Panc1 (cell line): Measurements from ENCODE around the gene CWF19L2. TPM values are rescaled to one million over a fixed set of nuclear protein-coding genes. Genes with fewer than 3 reads are reported as not detected.

Source experiments
- ATAC-seq: fragments of 200-7000 bp; cut with Tn5 transposase; 2 replicates; pipeline ENCODE4 v1.9.1; 2020; ENCODE audit warnings: mild to moderate bottlenecking, moderate library complexity
- BruUV-seq: library from RNA; stranded (reverse); fragments of 400-500 nt; replicated peaks from 2 replicates; lab custom pipeline; 2021; lab: Mats Ljungman, UMichigan
- CTCF ChIA-PET: fragments of 300-600 bp; sonication (Branson Sonifier 250); formaldehyde crosslinking; loops from one replicate; lab custom pipeline; 2022; ENCODE audit warnings: antibody characterized with exemption; lab: Charles Lee
- POLR2A ChIA-PET: fragments of 300-600 bp; sonication (Branson Sonifier 250); formaldehyde crosslinking; loops from one replicate; lab custom pipeline; 2022; ENCODE audit warnings: antibody characterized with exemption; lab: Charles Lee
- DNase-seq: peaks from one replicate; pipeline ENCODE4 v3.0.0-alpha.2; 2010; ENCODE audit warnings: low read depth, low spot score
- H3K27ac ChIP-seq: 2 replicates; pipeline ENCODE4 v1.5.1; 2011; ENCODE audit warnings: mild to moderate bottlenecking, low read length, inconsistent platforms
- H3K27me3 ChIP-seq: fragments of 200-500 bp; sonication (Bioruptor generic); 2 replicates; pipeline ENCODE4 v1.6.0; 2014; ENCODE audit warnings: low read length, inconsistent platforms; ENCODE audit not compliant: control insufficient read depth, insufficient read depth
- H3K36me3 ChIP-seq: fragments of 200-500 bp; sonication (Bioruptor generic); 2 replicates; pipeline ENCODE4 v1.5.1; 2014; ENCODE audit warnings: inconsistent platforms, mild to moderate bottlenecking, low read length, moderate library complexity; ENCODE audit not compliant: control insufficient read depth, insufficient read depth
- H3K4me1 ChIP-seq: 2 replicates; pipeline ENCODE4 v1.5.1; 2011; ENCODE audit warnings: inconsistent platforms, mild to moderate bottlenecking, low read length, moderate library complexity; ENCODE audit not compliant: control insufficient read depth, insufficient read depth
- H3K4me3 ChIP-seq, 2 experiments: 2 replicates each; pipeline ENCODE4 v1.5.1; 2011 to 2012; ENCODE audit warnings: low read depth in 2 of 2, low read length in 2 of 2, mild to moderate bottlenecking in 2 of 2, inconsistent platforms in 1 of 2, moderate library complexity in 1 of 2
- H3K9me3 ChIP-seq: fragments of 200-500 bp; sonication (Bioruptor generic); 2 replicates; pipeline ENCODE4 v1.5.1; 2014; ENCODE audit warnings: low read depth, mild to moderate bottlenecking, inconsistent platforms, low read length, moderate library complexity; ENCODE audit not compliant: control insufficient read depth, insufficient read depth
- POLR2AphosphoS5 ChIP-seq: IDR thresholded peaks from 2 replicates; pipeline ENCODE4 v1.6.1; 2012; ENCODE audit warnings: mild to moderate bottlenecking, low read depth, low read length, moderate library complexity
- REST ChIP-seq, 2 experiments: IDR thresholded peaks; 2 replicates each; pipeline ENCODE4 v1.6.1; 2011 to 2012; ENCODE audit warnings: low read depth in 2 of 2, control low read depth in 1 of 2, low read length in 1 of 2, mild to moderate bottlenecking in 1 of 2, moderate library complexity in 1 of 2; ENCODE audit not compliant: insufficient read depth in 1 of 2
- SIN3A ChIP-seq: IDR thresholded peaks from 2 replicates; pipeline ENCODE4 v1.6.1; 2012; ENCODE audit warnings: low read depth, mild to moderate bottlenecking, low read length, moderate library complexity, borderline replicate concordance; ENCODE audit not compliant: insufficient read depth
- TCF7L2 ChIP-seq: IDR thresholded peaks from 2 replicates; pipeline ENCODE4 v1.6.1; 2011; ENCODE audit warnings: mild to moderate bottlenecking, low read depth, low read length, inconsistent platforms
- in situ Hi-C: cut with HindIII; loops from 2 replicates; pipeline ENCODE4 v1.10.0; 2016; ENCODE audit warnings: low sequenced_read_pairs, low pct_unique_long_range_greater_than_20kb
- intact Hi-C: fragments of 100-400 bp; cut with micrococcal nuclease; formaldehyde crosslinking; loops from one replicate; pipeline ENCODE4 v1.10.0; 2022; ENCODE audit not compliant: unreplicated experiment
- total RNA-seq: library from RNA; stranded (reverse); gene quantifications from one replicate; pipeline ENCODE4 v1.2.1, GENCODE V29; 2021; ENCODE audit not compliant: unreplicated experiment
- TF ChIP-seq, protein P1 (sequence below): fragments of 450-650 bp; IDR thresholded peaks from 2 replicates; pipeline ENCODE4 v1.5.1; 2017; ENCODE audit warnings: mild to moderate bottlenecking

Gene CWF19L2
- total RNA-seq, 1 experiment from 2014 or later: 11.1 TPM

DNA sequence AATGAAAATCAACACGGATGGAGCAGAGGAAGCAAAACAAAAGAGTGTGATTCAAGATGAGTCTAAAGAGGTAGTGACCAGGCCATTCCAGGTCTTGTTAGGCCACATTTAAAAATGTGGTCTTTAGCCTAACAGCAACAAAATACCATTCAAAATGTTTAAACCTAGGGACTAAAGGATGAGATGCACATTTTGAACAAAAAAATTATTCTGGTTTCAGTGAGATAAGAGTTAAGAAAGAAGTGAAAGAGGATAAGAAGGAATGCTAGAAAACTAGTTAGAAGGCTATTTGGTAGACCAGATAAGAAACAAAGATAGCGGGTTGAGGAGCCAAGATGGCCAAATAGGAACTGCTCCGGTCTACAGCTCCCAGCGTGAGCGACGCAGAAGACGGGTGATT lies 85.2 kb downstream of the CWF19L2 start:
- DNase-seq (no peak), ATAC-seq (no peak)
- Histone ChIP-seq H3K9me3 (no peaks in the 10 kb centered on the region), H3K4me1 (no peaks in the 10 kb centered on the region; the same call in 1 of the 2 replicates), H3K4me3 (no peak overlapping the region), H3K27me3 (no peaks in the 10 kb centered on the region), H3K36me3 (no peaks in the 10 kb centered on the region), H3K27ac (no peak overlapping the region)
- CTCF ChIA-PET: no interaction called here
- POLR2A ChIA-PET: no interaction called here
- TF ChIP-seq REST (IDR thresholded peaks at IDR 0.05; ENCODE audit: insufficient read depth in 1 of 2, low read depth in 2 of 2, low read length in 1 of 2) (no peak), TCF7L2 (no peak), SIN3A (no peak)
- TF ChIP-seq, protein P1, sequence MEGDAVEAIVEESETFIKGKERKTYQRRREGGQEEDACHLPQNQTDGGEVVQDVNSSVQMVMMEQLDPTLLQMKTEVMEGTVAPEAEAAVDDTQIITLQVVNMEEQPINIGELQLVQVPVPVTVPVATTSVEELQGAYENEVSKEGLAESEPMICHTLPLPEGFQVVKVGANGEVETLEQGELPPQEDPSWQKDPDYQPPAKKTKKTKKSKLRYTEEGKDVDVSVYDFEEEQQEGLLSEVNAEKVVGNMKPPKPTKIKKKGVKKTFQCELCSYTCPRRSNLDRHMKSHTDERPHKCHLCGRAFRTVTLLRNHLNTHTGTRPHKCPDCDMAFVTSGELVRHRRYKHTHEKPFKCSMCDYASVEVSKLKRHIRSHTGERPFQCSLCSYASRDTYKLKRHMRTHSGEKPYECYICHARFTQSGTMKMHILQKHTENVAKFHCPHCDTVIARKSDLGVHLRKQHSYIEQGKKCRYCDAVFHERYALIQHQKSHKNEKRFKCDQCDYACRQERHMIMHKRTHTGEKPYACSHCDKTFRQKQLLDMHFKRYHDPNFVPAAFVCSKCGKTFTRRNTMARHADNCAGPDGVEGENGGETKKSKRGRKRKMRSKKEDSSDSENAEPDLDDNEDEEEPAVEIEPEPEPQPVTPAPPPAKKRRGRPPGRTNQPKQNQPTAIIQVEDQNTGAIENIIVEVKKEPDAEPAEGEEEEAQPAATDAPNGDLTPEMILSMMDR: no peak
- in situ Hi-C loops (no loop called here), intact Hi-C loops (no loop called here)
- BruUV-seq: no TSS peak

DNA sequence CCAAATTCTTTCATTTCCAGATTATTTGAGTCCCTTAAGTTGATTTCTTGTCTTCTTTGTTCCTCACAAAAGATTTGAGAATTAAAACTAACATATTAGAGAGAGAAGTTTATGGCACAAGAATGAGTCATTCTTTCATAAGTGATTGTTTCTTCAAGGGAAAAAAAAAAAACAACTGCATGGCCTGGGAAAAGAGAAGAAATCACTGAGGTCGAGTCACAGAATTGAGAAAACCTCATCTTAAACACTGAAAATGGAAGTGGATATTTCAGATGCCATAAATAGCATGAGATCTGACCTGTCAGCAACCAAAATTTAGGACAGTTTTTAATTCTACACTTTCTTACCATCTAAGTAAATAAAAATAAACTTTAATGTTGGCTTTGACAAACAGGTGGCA lies 87.2 kb downstream of the CWF19L2 start:
- no peaks in the 10 kb centered on the region for H3K9me3 ChIP-seq
- intact Hi-C loops (no loop called here), in situ Hi-C loops (no loop called here)
- DNase-seq (no peak), ATAC-seq (no peak)
- H3K4me3 ChIP-seq: no peak overlapping the region
- H3K36me3 ChIP-seq: no peaks in the 10 kb centered on the region
- no peaks in the 10 kb centered on the region; the same call in 1 of the 2 replicates for H3K4me1 ChIP-seq
- POLR2A ChIA-PET: no interaction called here
- H3K27ac ChIP-seq: no peak overlapping the region
- H3K27me3 ChIP-seq: no peaks in the 10 kb centered on the region
- TF ChIP-seq POLR2AphosphoS5: no peak
- TF ChIP-seq SIN3A: no peak
- TF ChIP-seq TCF7L2: no peak
- BruUV-seq: no TSS peak
- CTCF ChIA-PET: no interaction called here

- intact Hi-C loops: no loop called here
- no peaks in the 10 kb centered on the region for H3K9me3 ChIP-seq
- no peak overlapping the region for H3K27ac ChIP-seq
- ATAC-seq (no peak), DNase-seq (no peak)
- in situ Hi-C loops: no loop called here
- no TSS peak for BruUV-seq
- no peak overlapping the region for H3K4me3 ChIP-seq
- ChIA-PET CTCF (no interaction called here), POLR2A (no interaction called here)
- no peak for TF ChIP-seq REST (IDR thresholded peaks at IDR 0.05; ENCODE audit: insufficient read depth in 1 of 2, low read depth in 2 of 2, low read length in 1 of 2)
- TF ChIP-seq POLR2AphosphoS5: no peak
- TF ChIP-seq SIN3A: no peak
- TF ChIP-seq, protein P1: no peak
- no peak for TF ChIP-seq TCF7L2
- H3K36me3 ChIP-seq: no peaks in the 10 kb centered on the region
- H3K27me3 ChIP-seq: no peaks in the 10 kb centered on the region
- H3K4me1 ChIP-seq: no peaks in the 10 kb centered on the region
Measured at GRCh38 chr11:107359701-107360100, 97.9 kb downstream of the CWF19L2 start.
